GM18868 (cell line): Measurements from ENCODE around the gene PALLD.

Experiments
- ATAC-seq: cut with Tn5 transposase; IDR thresholded peaks from one replicate; pipeline ENCODE4 v1.9.1; 2021; ENCODE audit warnings: mild to moderate bottlenecking, moderate library complexity; ENCODE audit not compliant: unreplicated experiment

PALLD gene

DNA sequence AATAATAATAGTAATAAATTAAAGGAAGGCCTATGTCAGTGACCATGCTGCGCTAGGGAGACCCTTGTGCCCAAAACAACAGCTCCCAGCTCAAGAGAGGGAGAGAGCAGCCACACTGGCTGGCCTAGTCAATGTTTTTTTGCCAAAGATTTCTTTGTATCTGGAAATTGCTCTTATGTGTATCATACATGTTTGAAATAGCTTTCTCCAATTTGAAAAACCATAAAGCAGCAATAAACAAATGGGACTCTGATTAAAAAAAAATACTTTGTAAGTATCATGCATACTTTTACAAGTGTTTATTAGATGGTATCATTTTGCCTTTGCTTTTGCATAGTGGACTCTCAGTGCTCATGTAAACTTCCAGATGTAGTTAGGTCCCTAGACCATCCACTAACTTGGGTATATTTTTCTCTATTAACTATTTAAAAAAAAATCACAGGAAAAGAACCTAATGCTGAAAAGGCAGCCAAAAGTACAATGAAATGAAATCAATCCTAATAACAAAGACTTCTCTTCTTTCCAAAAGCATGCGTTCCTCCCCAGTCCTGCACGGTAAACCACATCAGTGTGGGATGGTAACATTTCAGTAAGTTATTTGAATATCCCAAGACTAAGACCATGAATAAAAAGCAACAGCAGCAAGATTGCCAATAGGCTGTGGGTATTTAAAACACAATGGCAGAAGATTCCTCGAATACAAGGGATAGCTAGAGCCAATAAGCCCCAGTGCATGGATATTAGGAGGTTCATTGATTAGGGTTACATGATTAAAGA, 117.6 kb downstream of the PALLD start:
- ATAC-seq: no peak

GRCh38 chr4:168615294-168616065, 118.6 kb downstream of the PALLD start:
- no peak for ATAC-seq

GRCh38 chr4:168618577-168619265, 121.9 kb downstream of the PALLD start:
- ATAC-seq: no peak

DNA sequence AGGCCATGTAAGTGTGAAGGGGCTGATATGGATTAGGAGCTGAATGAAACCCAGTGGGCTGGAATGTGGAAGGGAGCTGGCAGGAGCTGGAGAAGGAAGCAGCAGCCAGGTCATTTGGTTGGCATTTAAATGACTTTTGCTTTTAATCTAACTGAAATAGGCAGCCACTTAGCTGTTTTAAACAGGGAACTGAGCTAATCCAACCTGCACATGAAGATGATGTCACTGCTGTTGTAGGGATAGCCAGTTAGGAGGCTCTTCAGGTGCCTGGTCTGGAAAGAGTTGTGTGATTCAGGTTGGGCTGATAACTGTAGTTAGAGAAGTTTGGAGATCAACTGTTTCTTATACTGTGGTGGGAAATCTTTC, 122.4 kb downstream of the PALLD start:
- ATAC-seq: no peak

DNA sequence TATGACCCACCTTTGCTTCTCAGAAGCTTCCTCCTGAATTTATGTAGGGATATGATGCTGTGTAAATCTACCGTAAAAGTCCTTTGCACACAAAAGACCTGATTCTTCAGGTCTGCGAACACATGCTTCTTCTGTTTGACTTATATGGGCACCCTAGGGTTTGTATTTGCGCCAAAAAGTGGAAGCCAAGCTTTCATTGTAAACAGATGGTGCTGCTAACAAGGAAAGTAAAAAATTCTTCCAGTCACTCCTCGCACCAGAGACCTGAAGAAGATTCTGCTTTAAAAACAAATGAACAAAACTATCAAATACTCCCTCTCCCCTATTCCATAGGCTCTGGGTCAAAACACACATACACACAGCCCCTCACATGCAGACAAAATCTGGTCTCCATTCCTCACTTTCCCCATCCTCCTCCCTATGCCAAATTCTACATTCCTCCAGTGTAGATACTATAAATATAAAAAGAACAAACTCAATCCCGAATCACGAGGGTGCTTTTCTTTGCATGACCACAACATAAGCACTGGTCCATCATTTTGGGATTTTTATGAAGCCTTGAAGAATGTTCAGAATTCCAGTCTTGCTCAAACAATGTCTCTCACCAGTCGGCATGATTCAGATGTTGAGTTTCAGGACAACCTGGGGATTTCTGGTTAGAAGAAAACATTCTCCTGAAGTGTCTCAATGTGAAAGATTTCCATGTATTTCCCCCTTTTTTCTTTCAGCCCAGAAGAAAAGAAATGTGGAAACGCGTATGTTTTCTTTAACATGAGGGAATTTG, 125.1 kb downstream of the PALLD start:
- no peak for ATAC-seq

- no peak for ATAC-seq
Measured at GRCh38 chr4:168622600-168622999, 125.7 kb downstream of the PALLD start.

GRCh38 chr4:168623011-168623410, 126.2 kb downstream of the PALLD start:
- no peak for ATAC-seq

- no peak for ATAC-seq
Measured at GRCh38 chr4:168623484-168623883, 126.6 kb downstream of the PALLD start.

DNA sequence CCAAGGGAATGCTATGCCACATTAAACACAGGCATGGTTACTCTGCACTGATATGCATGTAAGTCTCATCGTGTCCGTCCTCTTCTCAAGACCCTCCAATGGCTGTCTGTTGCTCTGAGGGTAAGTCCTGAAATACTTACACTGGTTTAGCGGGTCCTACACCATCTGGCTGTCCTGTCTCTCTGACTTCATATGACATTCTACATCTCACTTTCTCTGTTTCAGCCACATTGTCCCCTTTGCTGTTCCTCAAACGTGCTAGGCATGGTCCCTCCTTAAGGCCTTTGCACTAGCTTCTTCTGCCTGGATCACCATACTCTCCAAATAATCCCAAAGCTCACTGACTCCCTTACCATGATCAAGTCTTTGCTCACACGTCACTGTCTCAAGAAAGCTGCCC, 131.4 kb downstream of the PALLD start:
- no peak for ATAC-seq

DNA sequence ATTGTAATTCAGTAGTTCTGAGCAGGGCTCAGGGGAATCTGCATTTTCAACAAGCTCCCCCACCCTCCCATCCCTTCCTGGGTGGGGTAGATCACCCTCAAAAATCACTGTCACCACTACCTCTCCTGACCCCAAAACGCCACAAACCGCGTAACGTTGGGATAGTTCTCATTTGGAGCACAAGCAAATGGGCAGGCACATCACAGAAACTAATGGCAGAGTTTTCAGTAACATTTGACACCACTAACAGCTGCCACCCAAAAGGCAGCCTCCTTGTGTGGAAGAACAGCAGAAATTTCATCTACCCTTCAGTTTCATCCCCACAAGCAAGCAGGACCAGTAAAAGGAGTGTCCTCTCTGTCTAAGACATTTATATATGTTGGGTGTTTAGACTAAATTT, 132.7 kb downstream of the PALLD start:
- ATAC-seq: no peak

DNA sequence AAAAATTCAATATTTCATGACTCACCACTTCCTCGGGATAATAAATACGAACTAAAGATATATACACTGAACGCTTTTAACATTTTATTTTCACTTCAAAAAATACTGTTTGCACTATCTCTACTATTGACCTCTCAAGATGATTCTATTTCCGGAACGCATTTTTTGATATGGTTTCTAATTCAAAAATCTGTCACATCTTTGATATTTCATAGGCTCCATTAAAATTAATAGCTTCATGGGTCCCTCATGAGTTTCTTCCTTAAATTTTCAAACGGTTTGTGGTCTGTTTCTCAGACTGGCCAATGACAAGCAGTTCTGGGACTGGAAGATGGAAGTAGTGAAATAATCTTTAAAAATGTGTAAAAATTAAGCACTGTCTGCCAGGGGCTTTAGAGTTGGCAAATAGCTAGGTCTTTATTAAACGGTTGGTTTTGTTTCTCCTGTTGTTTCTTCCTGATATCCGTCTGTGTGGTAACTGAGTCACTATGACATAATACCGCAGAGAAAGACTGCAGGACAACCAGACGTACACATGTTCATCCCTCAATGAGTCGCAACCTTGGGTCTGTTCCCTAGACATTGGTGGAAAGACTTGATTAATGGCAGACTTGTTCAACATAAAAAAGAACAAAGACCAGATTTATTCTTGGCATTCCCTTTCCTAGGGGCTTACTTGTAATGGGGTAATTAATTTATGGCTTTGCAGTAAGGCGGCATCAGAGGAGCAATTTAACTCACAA, 133.8 kb downstream of the PALLD start:
- no peak for ATAC-seq

GRCh38 chr4:168631241-168632162, 134.7 kb downstream of the PALLD start:
- no peak for ATAC-seq

GRCh38 chr4:168632301-168632725, 135.5 kb downstream of the PALLD start:
- ATAC-seq: no peak

- ATAC-seq: no peak
Measured at GRCh38 chr4:168633064-168633463, 136.2 kb downstream of the PALLD start.

DNA sequence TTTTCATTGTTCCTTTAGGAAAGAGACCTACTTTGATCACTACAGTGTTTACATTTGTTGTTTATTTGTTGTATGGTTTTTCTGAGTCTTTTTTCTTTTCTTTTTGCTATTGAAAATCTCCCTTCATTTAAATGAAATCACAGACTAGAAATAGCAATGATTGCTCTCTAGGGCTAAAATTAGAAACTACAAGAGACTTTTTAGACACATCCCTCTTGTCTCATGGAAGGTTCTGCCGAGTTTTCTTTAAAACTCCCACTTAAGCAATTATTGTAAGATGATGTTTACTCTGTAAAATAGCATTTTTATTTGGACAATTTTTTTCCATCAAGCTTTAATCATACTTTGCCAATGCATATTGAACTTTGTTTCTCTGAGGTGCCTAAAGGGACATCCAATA, 136.6 kb downstream of the PALLD start:
- no peak for ATAC-seq

GRCh38 chr4:168634276-168634802, 137.5 kb downstream of the PALLD start:
- no peak for ATAC-seq

DNA sequence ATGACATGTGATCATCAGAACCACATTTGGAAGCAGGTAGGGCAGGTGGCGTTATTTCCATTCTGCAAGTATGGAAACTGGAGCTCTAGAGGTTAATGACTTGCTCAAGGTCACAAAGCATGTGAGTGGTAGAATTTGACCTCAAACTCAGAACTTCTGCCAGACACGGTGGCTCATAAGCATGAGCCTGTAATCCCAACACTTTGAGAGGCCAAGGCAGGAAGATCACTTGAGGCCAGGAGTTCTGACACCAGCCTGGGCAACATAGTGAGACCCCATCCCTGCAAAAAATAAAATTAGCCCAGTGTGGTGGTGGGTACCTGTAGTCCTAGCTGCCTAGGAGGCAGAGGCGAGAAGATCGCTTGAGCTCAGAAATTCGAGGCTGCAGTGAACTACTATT, 139.2 kb downstream of the PALLD start:
- no peak for ATAC-seq

DNA sequence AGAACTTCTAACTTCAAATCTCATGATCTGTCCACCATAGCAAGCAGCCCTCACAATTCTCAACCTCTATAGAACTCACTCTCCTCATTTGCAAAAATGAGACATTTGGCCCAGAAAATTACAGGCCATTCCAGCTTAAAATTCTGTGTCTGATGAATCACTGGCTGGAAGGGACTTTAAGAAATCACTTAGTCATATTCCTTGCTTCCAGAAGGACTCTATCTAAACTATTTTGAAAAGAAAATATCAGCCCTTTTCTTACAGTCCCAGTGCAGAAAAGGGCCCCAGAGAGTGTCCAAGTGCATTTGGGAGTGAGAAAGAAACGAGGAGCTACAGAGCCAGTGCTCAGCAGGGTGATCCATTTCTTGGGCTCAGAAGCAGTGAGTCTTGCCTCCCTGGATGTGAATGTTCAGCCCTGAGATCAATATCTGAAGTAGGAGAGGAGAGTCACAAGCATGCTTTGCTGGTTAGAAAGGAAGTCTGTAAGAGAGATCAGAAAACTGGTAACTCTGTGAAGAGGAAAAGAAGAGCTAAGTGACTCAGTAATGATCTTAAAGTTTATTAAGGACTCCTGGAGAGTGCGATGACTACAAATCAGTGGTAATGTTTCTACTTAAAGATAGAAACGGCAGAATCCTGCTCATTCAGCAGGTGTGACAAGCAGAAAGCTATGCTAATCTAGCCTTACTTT, 139.8 kb downstream of the PALLD start:
- no peak for ATAC-seq
